GM18505 (cell line): ENCODE measurements around the gene CCDC47.

Experiments
- ATAC-seq: cut with Tn5 transposase; IDR thresholded peaks from one replicate; pipeline ENCODE4 v1.9.1; 2021; ENCODE audit not compliant: unreplicated experiment
- POLR2A ChIP-seq: IDR thresholded peaks from 4 replicates; pipeline ENCODE4 v1.6.1; 2011; ENCODE audit warnings: borderline replicate concordance; ENCODE audit not compliant: insufficient read depth, insufficient read length; ENCODE audit errors: extremely low read depth

Gene CCDC47

GRCh38 chr17:63792055-63792729 is 18.8 kb upstream of the CCDC47 start:
- no peak for ATAC-seq
- no peak for TF ChIP-seq POLR2A

- ATAC-seq: no peak
- no peak for TF ChIP-seq POLR2A
Measured at GRCh38 chr17:63790057-63790456, 16.7 kb upstream of the CCDC47 start.

GRCh38 chr17:63786971-63787711 is 13.7 kb upstream of the CCDC47 start:
- ATAC-seq: no peak
- TF ChIP-seq POLR2A: no peak

DNA sequence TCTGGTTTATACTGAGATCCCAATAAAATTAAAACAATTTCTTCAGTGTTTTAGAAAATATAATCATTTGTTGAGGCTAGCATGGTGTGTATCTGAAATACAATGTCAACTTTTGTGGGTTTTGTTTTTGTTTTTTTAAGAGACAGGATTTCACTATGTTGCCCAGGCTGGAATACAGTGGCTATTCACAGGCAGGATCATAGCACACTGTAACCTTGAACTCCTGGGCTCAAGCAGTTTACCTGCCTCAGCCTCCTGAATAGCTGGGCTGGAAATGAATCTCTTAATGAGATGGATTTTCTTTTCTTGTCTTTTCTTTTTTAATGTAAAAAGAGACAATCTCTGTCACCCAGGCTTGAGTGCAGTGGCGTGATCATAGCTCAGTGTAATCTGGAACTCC is 12.7 kb upstream of the CCDC47 start:
- TF ChIP-seq POLR2A: no peak

DNA sequence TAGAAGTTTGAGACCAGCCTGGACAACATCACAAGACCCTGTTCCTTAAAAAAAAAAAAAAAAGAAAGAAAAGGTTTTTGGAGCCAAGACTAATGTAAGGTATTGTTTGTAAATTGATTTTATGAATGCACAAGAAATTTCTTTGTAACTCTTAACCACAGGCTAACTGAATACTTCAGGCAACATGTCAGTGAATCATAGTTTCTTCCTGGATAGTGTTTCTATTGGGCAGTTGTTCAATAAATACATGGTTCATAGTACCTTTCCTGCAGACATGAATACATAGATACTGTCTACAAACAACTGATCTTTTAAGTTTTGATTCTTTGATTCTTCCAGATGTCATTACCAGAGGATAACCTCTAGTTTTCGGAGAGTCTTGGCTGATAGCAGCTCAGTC is 12.2 kb upstream of the CCDC47 start:
- no peak for TF ChIP-seq POLR2A
- no peak for ATAC-seq

More for the DNA sequence above, 12.7 kb upstream of the CCDC47 start:
- no peak for ATAC-seq

- ATAC-seq: no peak
- TF ChIP-seq POLR2A: no peak
Measured at GRCh38 chr17:63783522-63783921, 10.1 kb upstream of the CCDC47 start.

GRCh38 chr17:63780928-63781327 is 7.5 kb upstream of the CCDC47 start:
- TF ChIP-seq POLR2A: no peak
- ATAC-seq: no peak

- no peak for ATAC-seq
- no peak for TF ChIP-seq POLR2A
Measured at GRCh38 chr17:63780507-63780906, 7.1 kb upstream of the CCDC47 start.

DNA sequence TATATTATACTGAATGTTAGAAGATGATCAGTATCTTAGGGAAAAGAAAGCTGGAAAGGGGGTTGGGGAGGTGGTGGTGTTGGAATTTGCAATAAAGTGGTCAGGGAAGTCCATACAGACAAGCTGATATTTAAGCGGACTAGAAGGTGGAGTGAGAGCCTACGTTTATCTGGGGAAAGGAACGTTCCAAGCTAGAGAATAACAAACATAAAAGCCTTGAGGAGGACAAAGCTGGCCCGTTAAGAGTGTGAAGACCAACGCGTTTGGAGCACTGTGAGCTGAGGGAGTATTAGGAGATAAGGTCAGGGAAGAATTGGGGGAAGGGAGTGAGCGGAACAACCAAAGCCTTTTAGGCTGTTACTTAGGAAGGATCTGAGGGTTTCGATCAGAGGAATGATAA is 2.0 kb upstream of the CCDC47 start:
- TF ChIP-seq POLR2A: no peak
- ATAC-seq: no peak

- TF ChIP-seq POLR2A: no peak
Measured at GRCh38 chr17:63774969-63775265, 1.5 kb upstream of the CCDC47 start.

GRCh38 chr17:63774141-63774968 is 958 bp upstream of the CCDC47 start, which contains the start of gene DDX42:
Gene DDX42 (plus strand): TSS chr17:63774170. CDS start chr17:63787050, 12,880 bp downstream.
- ATAC-seq: peak; percentile 11
- no peak for TF ChIP-seq POLR2A

More at GRCh38 chr17:63774969-63775265, 1.5 kb upstream of the CCDC47 start:
- ATAC-seq: no peak

GRCh38 chr17:63772801-63773271 is 561 bp downstream of the CCDC47 start:
- no peak for ATAC-seq
- TF ChIP-seq POLR2A: no peak

- ATAC-seq: no peak
- no peak for TF ChIP-seq POLR2A
Measured at GRCh38 chr17:63768433-63768832, 5.0 kb downstream of the CCDC47 start.
